Hepatocyte (in vitro differentiated cells): Measurements from ENCODE around the gene ZNF805. TPM values are rescaled to one million over a fixed set of nuclear protein-coding genes. Genes with fewer than 3 reads are reported as not detected.

Source experiments
- DNase-seq: peaks from one replicate; pipeline ENCODE4 v3.0.0-alpha.2; 2016; ENCODE audit warnings: low spot score
- H2AFZ ChIP-seq: fragments of 200-600 bp; sonication (generic); 2 replicates; pipeline ENCODE4 v1.6.0; 2016; ENCODE audit warnings: antibody characterized with exemption, mild to moderate bottlenecking
- H3K27ac ChIP-seq: fragments of 200-600 bp; sonication (generic); 2 replicates; pipeline ENCODE4 v1.5.1; 2016; ENCODE audit warnings: mild to moderate bottlenecking
- H3K27me3 ChIP-seq: fragments of 200-600 bp; sonication (generic); 2 replicates; pipeline ENCODE4 v1.6.1; 2016
- H3K36me3 ChIP-seq: fragments of 200-600 bp; sonication (generic); replicated peaks from 2 replicates; pipeline ENCODE4 v1.5.1; 2016; ENCODE audit warnings: low read depth; ENCODE audit not compliant: insufficient read depth
- H3K4me1 ChIP-seq: fragments of 200-600 bp; sonication (generic); 2 replicates; pipeline ENCODE4 v1.5.1; 2016; ENCODE audit warnings: mild to moderate bottlenecking, moderate library complexity; ENCODE audit not compliant: insufficient read depth
- H3K4me2 ChIP-seq: fragments of 200-600 bp; sonication (generic); 2 replicates; pipeline ENCODE4 v1.6.0; 2016
- H3K4me3 ChIP-seq: fragments of 200-600 bp; sonication (generic); 2 replicates; pipeline ENCODE4 v1.5.1; 2016; ENCODE audit warnings: mild to moderate bottlenecking
- H3K79me2 ChIP-seq: fragments of 200-600 bp; sonication (generic); 2 replicates; pipeline ENCODE4 v1.6.0; 2017; ENCODE audit warnings: mild to moderate bottlenecking
- H3K9me2 ChIP-seq: fragments of 200-600 bp; sonication (generic); replicated peaks from 2 replicates; pipeline ENCODE4 v1.6.0; 2017; ENCODE audit warnings: mild to moderate bottlenecking; ENCODE audit not compliant: insufficient read depth
- H3K9me3 ChIP-seq: fragments of 200-600 bp; sonication (generic); 2 replicates; pipeline ENCODE4 v1.5.1; 2016; ENCODE audit warnings: low read depth, mild to moderate bottlenecking
- H4K20me1 ChIP-seq: fragments of 200-600 bp; sonication (generic); 2 replicates; pipeline ENCODE4 v1.6.0; 2016; ENCODE audit warnings: mild to moderate bottlenecking; ENCODE audit not compliant: insufficient read depth, poor library complexity, severe bottlenecking
- EZH2 ChIP-seq: fragments of 200-600 bp; sonication (generic); IDR thresholded peaks from 2 replicates; pipeline ENCODE4 v1.6.1; 2016; ENCODE audit warnings: antibody characterized with exemption, mild to moderate bottlenecking, borderline replicate concordance
- EZH2phosphoT487 ChIP-seq: fragments of 200-600 bp; sonication (generic); IDR thresholded peaks from one replicate; pipeline ENCODE4 v1.6.1; 2018; ENCODE audit warnings: antibody characterized with exemption, mild to moderate bottlenecking, low read depth, moderate library complexity; ENCODE audit not compliant: unreplicated experiment, severe bottlenecking
- WGBS: methylation state at CpG from one replicate; pipeline ENCODE4 v1.1.6; 2016; ENCODE audit warnings: low lambda C conversion rate; ENCODE audit errors: missing lambda C conversion rate; 5-methylcytosine and 5-hydroxymethylcytosine counted together
- polyA plus RNA-seq: library from polyadenylated mRNA; unstranded; fragments of >200 nt; fragmentation: Nextera tagmentation; extraction: Ambion mirVana; gene quantifications from 2 replicates; pipeline ENCODE4 v1.2.1, GENCODE V29; 2016
- total RNA-seq: library from RNA; depleted of rRNA; stranded (reverse); fragments of >200 nt; gene quantifications from 2 replicates; pipeline ENCODE4 v1.2.3, GENCODE V29; 2014
- TF ChIP-seq, protein P1 (sequence below): fragments of 200-600 bp; sonication (generic); IDR thresholded peaks from 2 replicates; pipeline ENCODE4 v1.5.1; 2016; ENCODE audit warnings: antibody characterized with exemption, mild to moderate bottlenecking; ENCODE audit not compliant: poor library complexity

The ZNF805 gene
- total and polyA plus RNA-seq, 2 experiments from 2014 or later = 1.9 to 12.3 TPM

- Histone ChIP-seq H3K4me2 (no peak overlapping the region), H3K9me3 (no peaks in the 10 kb centered on the region), H3K79me2 (peaks cover 37% of the 10 kb centered on the region), H3K4me1 (no peaks in the 10 kb centered on the region), H3K27ac (no peak overlapping the region), H3K9me2 (no peaks in the 10 kb centered on the region), H3K4me3 (no peak overlapping the region), H3K27me3 (no peaks in the 10 kb centered on the region), H3K36me3 (peaks cover 5% of the 10 kb centered on the region), H4K20me1 (peaks cover 7% of the 10 kb centered on the region), H2AFZ (no peak overlapping the region)
- 96% methylated on average over 7 of the region's 7 CpGs for WGBS
- TF ChIP-seq, protein P1, sequence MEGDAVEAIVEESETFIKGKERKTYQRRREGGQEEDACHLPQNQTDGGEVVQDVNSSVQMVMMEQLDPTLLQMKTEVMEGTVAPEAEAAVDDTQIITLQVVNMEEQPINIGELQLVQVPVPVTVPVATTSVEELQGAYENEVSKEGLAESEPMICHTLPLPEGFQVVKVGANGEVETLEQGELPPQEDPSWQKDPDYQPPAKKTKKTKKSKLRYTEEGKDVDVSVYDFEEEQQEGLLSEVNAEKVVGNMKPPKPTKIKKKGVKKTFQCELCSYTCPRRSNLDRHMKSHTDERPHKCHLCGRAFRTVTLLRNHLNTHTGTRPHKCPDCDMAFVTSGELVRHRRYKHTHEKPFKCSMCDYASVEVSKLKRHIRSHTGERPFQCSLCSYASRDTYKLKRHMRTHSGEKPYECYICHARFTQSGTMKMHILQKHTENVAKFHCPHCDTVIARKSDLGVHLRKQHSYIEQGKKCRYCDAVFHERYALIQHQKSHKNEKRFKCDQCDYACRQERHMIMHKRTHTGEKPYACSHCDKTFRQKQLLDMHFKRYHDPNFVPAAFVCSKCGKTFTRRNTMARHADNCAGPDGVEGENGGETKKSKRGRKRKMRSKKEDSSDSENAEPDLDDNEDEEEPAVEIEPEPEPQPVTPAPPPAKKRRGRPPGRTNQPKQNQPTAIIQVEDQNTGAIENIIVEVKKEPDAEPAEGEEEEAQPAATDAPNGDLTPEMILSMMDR = no peak
- no peak for TF ChIP-seq EZH2
- TF ChIP-seq EZH2phosphoT487 = no peak
- DNase-seq = no peak
Measured at GRCh38 chr19:57212109-57212508, 28.3 kb upstream of the ZNF805 start.

DNA sequence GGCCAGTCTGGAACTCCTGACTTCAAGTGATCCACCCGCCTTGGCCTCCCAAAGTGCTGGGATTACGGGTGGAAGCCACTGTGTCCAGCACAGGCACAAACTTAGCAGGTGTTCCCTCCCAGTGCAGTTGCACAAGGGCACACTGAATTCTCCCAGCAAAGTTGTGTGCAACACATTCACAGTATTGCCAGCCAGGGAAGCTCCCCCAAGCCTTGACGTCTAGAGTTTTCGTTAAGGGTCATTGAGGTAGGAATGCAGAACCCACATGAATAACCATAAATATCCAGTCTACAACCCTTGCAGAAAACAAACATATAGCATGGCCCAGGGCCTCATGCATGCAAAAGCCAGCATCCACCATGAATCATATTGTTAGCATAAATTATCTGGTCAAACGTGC, 12.9 kb upstream of the ZNF805 start:
- H3K27ac ChIP-seq = no peak overlapping the region
- no peak overlapping the region for H3K4me3 ChIP-seq
- H3K9me3 ChIP-seq = no peaks in the 10 kb centered on the region
- no peaks in the 10 kb centered on the region for H3K79me2 ChIP-seq
- H3K36me3 ChIP-seq = no peaks in the 10 kb centered on the region
- WGBS = 92% methylated on average over 5 of the region's 5 CpGs
- TF ChIP-seq EZH2 = no peak
- TF ChIP-seq EZH2phosphoT487 = no peak
- TF ChIP-seq, protein P1 = no peak
- no peaks in the 10 kb centered on the region for H4K20me1 ChIP-seq
- no peak overlapping the region for H2AFZ ChIP-seq
- H3K27me3 ChIP-seq = no peaks in the 10 kb centered on the region
- H3K9me2 ChIP-seq = no peaks in the 10 kb centered on the region
- H3K4me1 ChIP-seq = no peaks in the 10 kb centered on the region
- no peak for DNase-seq
- H3K4me2 ChIP-seq = no peak overlapping the region

DNA sequence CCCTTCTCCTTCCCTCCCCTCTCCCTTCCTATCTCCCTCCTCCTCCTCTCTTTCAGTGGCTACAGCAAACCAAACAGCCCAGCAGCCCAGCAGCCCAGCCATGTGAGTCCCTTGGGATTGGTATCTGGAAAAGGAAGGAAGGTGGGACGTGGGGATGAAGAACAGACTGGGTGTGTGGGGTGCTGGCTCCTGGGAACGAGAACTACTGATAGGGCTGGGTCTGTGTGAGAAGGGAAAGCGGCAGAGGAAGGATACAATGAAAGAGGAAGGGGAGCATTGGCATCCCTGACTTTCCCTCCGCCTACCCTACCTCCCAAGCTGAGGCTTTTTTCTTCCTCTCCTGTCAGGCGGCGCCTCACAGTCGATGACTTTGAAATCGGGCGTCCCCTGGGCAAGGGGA, 8.7 kb upstream of the ZNF805 start:
- H3K79me2 ChIP-seq = no peaks in the 10 kb centered on the region
- H3K4me1 ChIP-seq = no peaks in the 10 kb centered on the region
- TF ChIP-seq EZH2 = no peak
- no peak for TF ChIP-seq EZH2phosphoT487
- TF ChIP-seq, protein P1 = no peak
- H4K20me1 ChIP-seq = no peaks in the 10 kb centered on the region
- H2AFZ ChIP-seq = no peak overlapping the region
- H3K9me2 ChIP-seq = no peaks in the 10 kb centered on the region
- H3K27me3 ChIP-seq = no peaks in the 10 kb centered on the region
- H3K4me3 ChIP-seq = no peak overlapping the region
- no peaks in the 10 kb centered on the region for H3K9me3 ChIP-seq
- H3K36me3 ChIP-seq = no peaks in the 10 kb centered on the region
- H3K4me2 ChIP-seq = no peak overlapping the region
- 63% methylated on average over 8 of the region's 9 CpGs for WGBS
- H3K27ac ChIP-seq = no peak overlapping the region
- no peak for DNase-seq

DNA sequence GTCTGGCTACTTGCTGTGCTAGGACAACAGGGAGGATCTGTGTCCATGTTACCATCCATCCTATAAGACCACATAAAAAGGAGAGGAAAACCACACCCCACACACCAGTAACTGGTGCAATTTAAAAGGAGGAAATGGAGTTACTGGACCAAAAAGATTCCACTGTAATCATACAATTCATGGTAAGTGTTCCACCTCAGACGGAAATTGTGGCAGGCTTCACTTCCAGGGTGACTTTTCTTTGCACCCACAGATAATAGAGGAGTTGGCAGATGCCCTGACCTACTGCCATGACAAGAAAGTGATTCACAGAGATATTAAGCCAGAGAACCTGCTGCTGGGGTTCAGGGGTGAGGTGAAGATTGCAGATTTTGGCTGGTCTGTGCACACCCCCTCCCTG, 7.2 kb upstream of the ZNF805 start:
- Histone ChIP-seq H3K79me2 (no peaks in the 10 kb centered on the region), H4K20me1 (no peaks in the 10 kb centered on the region), H3K27me3 (no peaks in the 10 kb centered on the region), H3K4me2 (no peak overlapping the region), H3K9me2 (no peaks in the 10 kb centered on the region), H2AFZ (no peak overlapping the region), H3K27ac (no peak overlapping the region), H3K9me3 (no peaks in the 10 kb centered on the region), H3K4me1 (no peaks in the 10 kb centered on the region), H3K4me3 (no peak overlapping the region), H3K36me3 (no peaks in the 10 kb centered on the region)
- no peak for DNase-seq
- 90% methylated on average over 1 of the region's 1 CpG for WGBS
- TF ChIP-seq, protein P1 = no peak
- no peak for TF ChIP-seq EZH2
- TF ChIP-seq EZH2phosphoT487 = no peak
